GM18526 (cell line): ENCODE measurements around the gene AGBL4.

Experiments used
- POLR2A ChIP-seq: IDR thresholded peaks from 3 replicates; pipeline ENCODE4 v1.6.1; 2011; ENCODE audit not compliant: insufficient read length; ENCODE audit errors: extremely low read depth

AGBL4 gene

DNA sequence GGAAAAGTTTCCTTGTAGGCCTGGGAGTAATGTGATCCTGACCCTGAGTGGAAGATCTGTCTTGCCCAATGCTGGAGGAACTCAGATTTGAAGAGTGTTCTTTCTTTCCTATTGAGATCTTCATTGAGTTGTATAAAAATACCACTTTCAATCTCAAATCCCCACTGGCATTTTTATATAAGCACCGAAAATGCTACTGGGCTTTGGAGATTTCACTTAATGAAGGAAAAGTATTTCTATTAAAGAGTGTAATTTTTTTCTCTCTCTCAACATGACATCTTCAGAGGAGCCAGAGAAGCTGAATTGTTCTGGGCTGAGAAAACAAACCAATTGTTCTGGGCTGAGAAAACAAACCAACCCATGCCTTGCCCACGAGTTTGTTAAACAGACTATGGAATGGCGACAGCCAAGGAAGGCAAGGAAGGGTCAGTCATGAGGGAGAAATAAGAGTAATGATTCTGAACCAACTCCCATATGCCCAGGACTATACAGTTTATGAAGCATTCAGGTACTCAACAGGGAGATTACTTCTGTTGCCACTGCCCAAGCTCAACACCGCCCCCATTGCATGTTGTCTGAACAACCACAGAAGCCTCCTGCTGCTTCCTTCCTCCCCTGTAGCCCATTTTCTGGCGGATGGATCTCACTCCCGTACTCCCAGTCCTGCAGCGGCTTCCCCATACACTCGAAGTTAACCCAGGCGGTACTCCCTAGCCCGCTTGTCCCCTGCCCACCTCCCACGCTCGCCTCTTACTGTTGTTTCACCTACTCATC, 1350.2 kb downstream of the AGBL4 start:
- TF ChIP-seq POLR2A = no peak

DNA sequence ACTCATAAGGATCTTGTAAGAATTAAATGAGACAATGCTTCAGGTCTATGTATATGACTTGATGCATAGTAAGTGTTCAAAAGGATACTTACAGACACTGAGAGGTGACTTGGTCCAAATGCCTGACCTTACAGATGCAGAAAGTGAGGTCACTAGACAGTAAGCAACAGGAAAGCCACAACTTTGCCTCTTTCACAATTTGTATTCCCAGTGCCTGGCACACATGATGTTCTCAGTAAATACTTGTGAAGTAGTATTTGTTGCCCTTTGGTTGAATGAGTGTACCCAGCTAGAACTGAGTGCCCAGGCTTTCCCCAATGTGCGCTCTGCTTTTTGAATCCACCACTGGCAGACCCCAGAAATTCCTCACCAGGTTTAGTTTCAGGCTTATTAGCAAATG, 1352.2 kb downstream of the AGBL4 start:
- no peak for TF ChIP-seq POLR2A

DNA sequence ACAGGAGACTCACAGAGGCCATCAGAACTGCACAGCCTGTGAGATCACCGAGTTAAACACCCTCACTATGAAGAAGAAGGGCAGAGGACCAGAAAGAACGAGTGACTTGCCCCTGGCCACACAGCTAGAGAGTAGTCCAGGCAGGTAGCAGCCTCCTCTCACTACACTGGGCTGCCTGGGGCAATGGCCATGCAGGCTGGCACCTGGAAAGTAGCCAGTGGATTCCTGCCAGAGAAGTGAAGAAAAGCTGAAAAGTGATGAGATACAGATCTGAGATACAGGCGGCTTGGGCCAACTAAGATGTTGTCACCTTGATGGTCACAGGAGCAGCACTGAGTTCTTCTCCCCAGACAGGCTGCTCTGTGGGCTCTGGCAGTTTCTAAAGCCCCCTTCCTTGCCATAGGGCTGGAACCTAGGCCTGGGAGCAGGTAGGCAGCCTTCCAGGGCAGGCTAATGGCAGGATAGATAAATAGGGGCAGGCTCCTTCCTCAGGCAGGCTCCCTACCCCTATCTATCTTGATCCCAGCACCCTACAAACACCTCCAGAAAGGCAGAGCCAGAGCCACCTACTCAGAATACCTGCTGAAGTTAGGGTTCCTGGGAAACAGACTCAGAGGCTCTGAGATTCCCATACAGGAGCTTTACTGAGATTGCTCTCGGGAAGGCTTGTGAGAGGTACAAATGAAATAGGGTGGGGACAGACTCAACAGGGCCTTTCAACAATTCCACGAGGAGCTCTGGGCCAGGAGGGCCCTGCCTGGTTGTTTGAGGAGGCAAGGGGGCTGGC, 1353.3 kb downstream of the AGBL4 start:
- TF ChIP-seq POLR2A = no peak

DNA sequence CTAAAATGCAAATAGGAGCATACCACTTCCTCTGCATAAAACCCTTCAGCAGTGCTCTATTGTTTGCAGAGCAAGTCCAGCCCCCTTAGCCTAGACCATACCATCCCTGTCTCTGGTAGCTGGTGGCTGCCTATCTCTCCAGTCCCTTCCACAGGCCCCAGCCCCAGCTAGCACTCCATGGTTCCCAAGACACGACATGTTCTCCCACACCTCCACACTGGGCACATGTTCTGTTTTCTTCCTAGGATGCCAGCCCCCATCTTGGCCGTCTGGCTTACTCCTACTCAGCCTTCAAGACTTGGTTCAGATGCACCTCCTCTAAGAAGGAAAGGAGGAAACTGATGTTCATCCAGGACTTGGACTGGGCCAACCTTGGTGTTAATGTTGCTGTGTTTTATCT, 1355.4 kb downstream of the AGBL4 start:
- no peak for TF ChIP-seq POLR2A

DNA sequence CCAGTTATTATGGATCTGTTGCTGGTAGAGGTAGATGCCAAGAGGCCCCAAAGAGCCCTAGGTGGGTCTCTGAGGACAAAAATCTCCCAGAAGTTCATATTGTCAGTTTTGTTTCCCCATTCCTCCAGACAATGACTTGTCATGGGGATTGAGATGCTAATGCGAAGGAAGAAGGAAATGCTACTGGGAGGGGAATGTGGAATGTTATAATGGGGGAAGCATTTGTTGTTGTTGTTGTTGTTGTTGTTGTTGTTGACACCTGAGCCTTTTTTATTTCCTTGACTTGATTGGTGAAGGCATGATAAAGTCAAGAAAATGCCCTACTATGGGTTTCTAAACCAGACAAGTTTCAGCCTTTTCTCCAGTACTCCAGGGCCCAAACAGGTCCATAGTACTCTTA, 1356.0 kb downstream of the AGBL4 start:
- TF ChIP-seq POLR2A = no peak

DNA sequence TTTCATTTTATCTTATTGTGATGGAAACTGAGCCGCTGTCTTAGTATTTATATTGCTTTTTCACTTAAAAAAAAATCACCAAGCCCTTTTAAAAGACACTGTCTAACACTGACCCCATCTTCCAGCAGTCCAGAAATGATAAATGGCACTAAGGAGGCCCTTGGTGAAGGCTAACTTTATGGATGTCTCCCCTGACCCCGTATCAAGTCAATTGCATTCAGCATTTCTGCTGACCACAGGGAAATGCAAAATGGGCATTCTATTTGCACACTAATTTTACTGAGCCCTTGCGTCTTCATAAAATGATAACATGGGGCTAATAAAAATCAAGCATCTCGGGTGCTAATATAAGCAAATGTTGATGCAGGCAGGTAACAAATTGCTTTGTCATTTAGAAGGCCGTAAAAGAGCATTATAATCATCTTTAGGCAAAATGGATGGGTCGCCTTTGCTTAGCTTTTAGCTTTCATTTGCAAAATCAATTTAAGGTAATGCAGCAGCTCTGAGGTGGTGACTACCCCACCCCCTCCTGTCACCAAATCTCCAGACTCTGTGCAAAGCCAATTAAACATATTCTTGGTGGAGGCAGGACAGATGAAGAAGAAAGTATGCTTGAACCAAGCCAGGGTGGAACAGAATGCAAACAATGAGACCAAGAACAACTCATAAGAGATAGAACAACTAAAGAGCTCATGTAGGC, 1357.9 kb downstream of the AGBL4 start:
- no peak for TF ChIP-seq POLR2A

DNA sequence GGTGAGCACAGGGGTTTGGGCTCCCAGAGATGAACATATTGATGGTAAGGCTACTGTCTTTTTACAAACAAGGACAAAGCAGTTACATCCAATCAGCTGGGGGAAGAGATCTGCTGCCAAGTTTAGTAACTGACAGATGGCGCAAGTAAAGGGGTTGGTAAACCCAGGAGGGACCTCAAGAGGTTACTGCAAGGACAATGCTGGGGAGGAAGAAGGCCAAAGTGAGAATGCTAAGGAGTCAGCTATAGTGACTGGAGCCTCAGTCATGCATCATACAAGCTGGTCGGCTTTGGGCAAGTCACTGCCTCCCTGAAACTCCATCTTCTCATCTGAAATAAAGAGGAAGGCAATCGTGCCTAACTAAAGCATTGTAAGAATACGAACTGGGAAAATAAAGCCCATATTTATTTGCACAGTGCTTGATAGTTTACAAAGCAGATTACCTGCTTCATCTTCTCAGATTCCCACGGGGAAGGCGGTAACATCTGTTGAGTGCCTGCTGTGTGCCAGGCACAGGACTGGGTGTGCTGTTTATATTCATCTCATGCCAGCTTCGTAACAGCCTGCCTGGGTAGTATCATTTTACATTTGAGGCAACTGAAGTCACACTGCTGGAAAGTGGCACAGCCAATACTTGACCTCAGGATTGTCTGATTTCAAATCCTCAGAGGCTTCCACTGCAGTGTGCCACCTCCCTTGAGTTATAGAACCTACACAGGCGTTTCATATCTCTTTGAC, 1361.9 kb downstream of the AGBL4 start:
- TF ChIP-seq POLR2A = no peak

DNA sequence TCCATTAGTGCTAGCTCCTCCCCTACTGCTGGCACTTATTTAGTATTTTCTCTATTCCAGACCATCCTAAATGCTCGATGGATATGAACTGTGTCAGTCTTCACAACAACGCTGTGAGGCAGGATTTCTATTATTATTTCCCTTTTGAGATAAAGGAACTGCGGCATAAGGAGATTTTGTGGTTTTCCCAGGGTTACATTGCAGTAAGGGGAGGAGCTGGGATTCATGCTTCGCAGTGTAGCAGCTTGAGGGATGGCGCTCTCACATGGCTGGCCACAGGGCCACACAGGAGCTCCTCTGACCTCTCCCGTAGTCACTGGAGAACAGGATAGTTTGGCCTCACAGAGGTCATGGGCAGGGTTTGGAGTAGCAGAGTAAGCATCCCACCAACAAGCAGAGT, 1364.0 kb downstream of the AGBL4 start:
- no peak for TF ChIP-seq POLR2A

DNA sequence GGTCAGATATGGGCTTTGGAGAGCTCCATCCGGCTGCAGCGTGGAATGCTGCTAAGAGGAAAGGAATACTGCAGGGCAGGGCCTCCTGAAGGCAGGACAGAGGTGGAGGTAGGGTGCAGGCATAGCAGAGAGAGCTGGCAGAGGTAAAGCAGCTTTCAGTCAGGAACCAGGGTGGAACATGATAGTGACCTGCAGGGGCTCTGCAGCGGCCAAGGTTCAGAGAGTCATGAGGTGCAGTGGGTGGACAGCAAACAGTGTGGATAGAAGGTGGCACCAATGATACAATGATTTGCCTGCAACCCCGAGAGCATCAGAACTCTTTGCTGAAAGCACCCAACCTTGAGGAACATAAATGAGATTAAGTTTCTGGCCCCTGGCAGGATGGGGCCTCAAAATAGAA, 1366.3 kb downstream of the AGBL4 start:
- no peak for TF ChIP-seq POLR2A

DNA sequence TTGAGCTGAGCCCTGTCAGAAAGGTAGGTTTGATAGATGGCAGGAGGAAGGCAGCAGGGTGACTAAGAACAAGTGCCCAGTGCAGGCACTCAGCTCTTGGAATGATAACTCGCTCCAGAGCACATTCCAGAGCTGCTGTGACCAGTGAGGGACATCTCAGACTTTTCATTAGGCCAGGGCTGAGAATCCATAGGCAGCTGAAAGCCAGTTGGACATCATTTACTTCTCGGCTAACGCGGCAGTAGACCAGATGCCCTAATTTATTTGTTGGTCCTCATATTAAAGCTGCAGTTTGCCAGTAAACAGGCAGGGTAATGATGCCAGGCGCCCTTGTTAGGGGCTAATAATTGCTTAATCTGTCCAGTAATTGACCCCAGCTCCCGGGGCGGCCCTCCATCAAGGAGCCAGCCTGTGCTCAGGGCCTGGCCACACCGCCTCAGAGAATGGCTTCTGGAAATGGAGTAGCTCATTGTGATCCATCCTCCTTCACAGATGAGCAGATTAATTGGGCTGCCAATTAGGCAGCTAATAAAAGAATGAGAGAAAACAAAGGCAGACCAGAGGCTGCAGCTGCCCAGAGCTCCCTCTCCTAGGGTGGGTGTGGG, 1369.0 kb downstream of the AGBL4 start:
- TF ChIP-seq POLR2A = no peak

DNA sequence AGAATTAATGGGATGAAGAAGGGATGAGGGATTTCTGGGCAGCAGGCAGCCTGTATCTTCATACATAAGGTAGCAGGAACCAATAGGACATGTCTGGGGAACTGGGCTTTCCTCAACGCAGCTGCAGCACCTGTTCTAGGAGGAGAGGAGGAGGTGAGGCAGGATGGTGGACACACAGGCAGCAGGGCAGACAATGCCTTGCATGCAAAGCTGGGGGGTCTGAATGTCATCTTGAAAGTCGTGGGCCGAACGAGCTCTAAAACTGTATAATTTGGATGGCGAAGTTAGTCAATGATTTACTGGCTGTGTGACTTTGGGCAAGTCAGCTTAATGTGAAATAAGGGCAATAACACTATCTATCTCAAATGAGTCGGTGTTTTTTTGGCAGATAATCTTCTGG, 1371.4 kb downstream of the AGBL4 start:
- TF ChIP-seq POLR2A = no peak

DNA sequence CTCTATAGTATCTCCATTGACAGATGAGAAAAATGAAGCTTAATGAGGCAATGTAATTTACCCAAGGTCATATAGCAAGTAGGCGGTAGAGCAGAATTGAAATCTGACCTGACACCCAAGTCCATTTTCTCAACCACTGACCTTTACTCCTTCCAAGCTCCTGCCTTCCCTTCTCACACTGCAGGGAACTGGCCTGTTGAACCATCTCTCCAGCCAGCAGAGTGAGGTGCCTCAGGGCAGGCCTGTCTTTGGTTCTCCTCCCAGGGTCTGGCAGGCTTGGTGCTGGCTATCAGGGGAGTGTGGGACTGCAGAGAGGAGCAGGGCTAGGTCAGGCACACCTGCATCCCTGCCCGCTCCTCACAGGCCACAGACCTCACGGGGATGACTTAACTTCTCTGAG, 1373.9 kb downstream of the AGBL4 start:
- TF ChIP-seq POLR2A = no peak

DNA sequence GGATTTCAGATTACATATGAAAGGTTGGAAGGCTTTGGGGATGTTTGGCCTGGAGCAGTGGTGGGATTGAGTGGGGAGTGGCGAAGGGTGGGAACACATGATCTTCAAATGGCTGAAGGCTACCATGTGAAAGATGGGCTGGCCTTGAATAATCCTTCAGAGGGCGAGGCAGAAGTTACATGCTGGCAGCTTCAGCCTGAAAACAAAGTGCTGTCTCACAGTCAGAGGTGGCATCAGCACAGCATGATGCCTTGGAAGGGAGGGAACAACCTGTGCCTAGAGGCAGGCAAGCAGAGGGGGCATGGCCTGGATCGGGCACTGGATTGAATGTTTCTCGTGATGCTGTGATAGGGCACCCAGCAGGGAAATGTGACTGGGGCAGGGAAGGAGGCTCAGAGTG, 1377.9 kb downstream of the AGBL4 start:
- no peak for TF ChIP-seq POLR2A

DNA sequence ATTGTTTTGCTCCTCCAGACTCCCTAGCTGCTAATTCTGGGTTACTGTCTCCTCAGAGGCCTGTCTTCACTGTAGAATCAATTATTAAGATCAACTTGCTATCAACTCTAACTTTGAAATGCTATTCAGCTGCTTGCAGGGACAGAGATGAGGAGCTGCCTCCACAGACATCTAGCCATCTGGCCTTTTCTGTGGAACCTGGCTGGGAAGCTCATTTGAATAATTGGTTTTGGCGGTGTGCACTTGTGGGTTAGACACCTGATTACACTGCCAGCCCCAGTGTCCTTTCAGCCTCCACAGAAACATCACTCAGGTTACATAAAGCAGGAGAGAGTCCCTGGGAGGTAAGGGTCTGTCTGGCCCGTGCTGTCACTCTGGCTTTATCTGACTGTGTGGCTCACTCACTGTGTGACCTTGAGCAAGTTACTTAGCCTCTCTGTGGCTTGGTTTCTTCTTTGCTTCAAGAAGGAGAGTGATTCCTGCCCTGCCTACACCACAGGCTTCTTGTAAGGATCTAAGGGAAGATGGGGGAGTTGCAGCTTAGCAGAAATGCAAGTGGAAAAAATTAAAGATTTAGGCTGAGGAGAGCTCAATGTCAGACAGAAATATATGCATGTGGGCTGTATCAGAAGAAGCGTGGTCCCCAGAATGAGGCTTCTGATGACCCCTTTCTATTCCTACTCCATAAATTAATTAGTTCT, 1378.7 kb downstream of the AGBL4 start:
- TF ChIP-seq POLR2A = no peak

DNA sequence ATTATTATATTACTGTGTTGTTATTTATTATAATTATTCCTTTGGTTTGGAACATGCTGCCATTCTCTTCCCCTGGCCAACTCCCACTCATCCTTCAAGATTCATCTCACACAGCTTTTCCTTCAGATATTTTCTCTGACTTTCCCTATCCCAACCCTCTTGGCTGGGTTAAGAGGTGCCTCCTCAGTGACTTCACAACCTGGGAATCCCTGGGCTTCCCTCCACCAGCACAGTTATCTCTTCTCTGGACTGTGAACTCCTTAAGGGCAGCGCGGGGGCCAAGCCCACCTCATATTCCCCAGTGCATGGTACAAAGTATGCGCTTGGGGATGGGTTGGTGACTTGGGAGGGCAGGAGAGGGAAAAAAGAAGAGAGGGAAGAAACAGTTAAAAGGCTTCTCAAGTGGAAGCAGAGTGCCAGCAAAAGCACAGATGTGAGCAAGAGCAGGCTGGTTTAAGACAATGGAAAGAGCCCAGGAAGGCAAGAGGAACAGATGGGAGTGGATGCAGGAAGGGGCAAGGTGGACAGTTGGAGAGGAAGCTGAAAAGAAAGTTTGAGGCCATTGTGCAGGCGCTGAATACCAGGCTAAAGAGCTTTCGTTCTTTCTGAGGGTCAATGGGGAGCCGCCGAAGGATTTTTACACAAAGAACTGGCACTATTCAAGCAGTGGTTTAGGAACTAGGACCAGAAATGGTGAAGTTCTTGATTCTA, 1379.4 kb downstream of the AGBL4 start:
- TF ChIP-seq POLR2A = no peak
